Fibroblast of mammary gland (primary cell): ENCODE results near the gene SMIM10.
"Not testable (repeated sequence)": the region's sequence is repeated elsewhere in the genome, so short reads cannot be mapped to it uniquely, and the experiment has no call there.

Source experiments
- DNase-seq: peaks from one replicate; pipeline ENCODE4 v3.0.0-alpha.2; 2010; ENCODE audit warnings: low read depth
- H3K4me3 ChIP-seq: 2 replicates; pipeline ENCODE4 v1.5.1; 2011; ENCODE audit warnings: low read depth, mild to moderate bottlenecking, low read length, moderate library complexity; ENCODE audit not compliant: control insufficient read depth
- CTCF ChIP-seq: conservative IDR thresholded peaks from 2 replicates; pipeline ENCODE4 v1.5.1; 2011; ENCODE audit warnings: low read depth, low read length, inconsistent platforms; ENCODE audit not compliant: control insufficient read depth, insufficient read depth

SMIM10 gene

DNA sequence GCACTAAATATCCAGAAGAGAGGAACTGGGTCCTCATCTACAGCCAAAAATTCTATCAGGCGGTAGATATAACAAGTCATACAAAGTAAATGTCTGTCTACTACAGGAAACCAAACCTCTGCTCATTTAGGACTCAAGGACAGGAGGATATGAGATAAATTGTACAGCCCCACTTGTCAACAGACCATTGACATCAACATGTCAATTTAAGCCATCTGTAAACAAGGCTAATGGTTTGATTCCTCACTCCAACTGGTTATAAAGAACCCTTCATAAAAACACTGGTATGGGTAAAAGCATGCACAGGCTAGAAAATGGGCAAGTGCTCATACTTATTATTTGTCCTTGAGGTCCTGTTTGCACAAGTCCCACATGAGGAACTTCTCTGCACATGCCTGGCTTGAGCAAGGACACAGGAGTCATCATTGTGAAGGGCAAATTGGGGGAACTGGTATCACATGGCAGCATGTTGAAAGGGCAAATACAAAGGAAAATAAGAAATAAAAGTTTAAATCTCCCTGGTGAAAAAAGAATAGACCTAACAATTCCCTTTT is 18.3 kb downstream of the SMIM10 start:
- H3K4me3 ChIP-seq, result no peak overlapping the region
- no peak for DNase-seq
- TF ChIP-seq CTCF, result no peak

DNA sequence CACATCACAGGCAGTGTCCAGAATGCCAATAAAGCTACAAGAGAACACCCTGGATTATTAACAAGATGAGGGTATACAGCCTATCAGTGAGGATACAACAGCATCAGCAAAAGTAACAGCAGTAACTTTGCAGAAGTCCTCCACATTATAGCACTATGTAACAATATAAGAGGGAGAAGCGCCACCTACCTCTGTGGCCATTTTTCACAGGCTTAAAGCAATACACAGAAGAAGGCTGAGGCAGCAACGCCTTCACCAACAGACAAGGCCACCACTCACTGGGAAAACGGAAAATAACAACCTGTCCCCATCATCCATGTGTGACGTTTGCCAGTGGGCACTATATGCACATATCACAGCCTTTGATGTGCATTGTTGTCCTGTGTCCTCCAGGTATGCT is 19.0 kb downstream of the SMIM10 start:
- no peak for TF ChIP-seq CTCF

GRCh38 chrX:135010921-135011320 is 20.1 kb downstream of the SMIM10 start:
- no peak for TF ChIP-seq CTCF
- H3K4me3 ChIP-seq, result no peak overlapping the region
- DNase-seq, result no peak

More for the DNA sequence above, 19.0 kb downstream of the SMIM10 start:
- no peak for DNase-seq
- H3K4me3 ChIP-seq, result no peak overlapping the region

GRCh38 chrX:135015523-135016245 is 24.9 kb downstream of the SMIM10 start:
- no peak for DNase-seq

DNA sequence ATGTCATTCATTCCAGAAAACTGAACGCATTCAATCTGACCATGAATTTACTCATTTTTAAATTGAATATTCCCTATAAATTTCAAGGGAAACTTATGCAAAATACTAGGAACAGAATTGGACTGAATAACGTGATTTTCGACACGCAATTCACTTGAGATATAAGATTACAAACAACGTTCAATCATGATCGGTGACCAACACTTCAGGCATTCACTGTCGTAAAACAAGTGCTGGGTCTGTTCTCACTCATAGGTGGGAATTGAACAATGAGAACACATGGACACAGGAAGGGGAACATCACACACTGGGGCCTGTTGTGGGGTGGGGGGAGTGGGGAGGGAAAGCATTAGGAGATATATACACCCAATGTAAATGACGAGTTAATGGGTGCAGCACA is 29.1 kb downstream of the SMIM10 start:
- not testable (repeated sequence) for DNase-seq, H3K4me3 ChIP-seq

More at GRCh38 chrX:135015523-135016245, 24.9 kb downstream of the SMIM10 start:
- no peak overlapping the region for H3K4me3 ChIP-seq
- no peak for TF ChIP-seq CTCF

- not testable (repeated sequence) for DNase-seq, H3K4me3 ChIP-seq
These were observed 33.0 kb downstream of the SMIM10 start for GRCh38 chrX:135023791-135024190.

GRCh38 chrX:135024526-135024925 is 33.7 kb downstream of the SMIM10 start:
- DNase-seq, result no peak
- H3K4me3 ChIP-seq, result no peak overlapping the region
- TF ChIP-seq CTCF, result no peak

DNA sequence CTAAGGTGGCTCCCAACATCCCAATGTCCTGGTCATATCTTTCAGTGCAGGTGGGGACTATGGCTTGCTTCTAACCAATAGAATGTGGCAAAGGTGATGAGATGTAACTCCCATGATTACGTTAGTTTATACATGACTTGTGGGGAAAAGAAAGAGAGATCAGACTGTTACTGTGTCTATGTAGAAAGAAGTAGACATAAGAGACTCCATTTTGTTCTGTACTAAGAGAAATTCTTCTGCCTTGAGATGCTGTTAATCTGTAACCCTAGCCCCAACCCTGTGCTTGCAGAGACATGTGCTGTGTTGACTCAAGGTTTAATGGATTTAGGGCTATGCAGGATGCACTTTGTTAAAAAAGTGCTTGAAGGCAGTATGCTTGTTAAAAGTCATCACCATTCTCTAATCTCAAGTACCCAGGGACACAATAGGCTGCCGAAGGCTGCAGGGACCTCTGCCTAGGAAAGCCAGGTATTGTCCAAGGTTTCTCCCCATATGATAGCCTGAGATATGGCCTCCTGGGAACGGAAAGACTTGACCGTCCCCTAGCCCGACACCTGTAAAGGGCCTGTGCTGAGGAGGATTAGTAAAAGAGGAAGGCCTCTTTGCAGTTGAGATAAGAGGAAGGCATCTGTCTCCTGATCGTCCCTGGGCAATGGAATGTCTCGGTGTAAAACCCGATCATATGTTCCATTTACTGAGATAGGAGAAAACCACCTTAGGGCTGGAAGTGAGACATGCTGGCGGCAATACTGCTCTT is 39.6 kb downstream of the SMIM10 start:
- not testable (repeated sequence) for H3K4me3 ChIP-seq, DNase-seq

- not testable (repeated sequence) for H3K4me3 ChIP-seq
- DNase-seq, result peak; percentile 21
These were observed 50.6 kb downstream of the SMIM10 start for GRCh38 chrX:135041149-135042123.
